Measurements from ENCODE around the gene KRT10.

Gene KRT10

DNA sequence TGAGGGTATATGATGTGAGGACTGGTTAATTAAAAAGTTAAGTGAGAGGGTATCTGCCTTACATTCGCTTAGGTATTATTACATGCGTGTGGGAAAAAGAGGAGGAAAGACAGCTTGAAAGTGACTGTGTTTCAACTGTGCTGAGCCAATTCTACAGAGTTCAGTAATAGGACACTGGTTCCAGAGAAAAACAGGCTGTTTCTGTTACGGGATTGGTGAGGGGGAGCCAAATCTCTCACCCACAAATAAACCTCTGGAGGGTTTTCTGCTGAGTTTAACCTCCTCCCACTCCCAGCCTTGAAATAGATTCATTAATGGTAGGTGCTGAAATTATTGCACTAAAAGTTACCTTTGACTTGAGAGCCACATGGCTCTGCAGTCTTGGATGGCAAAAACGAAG lies 46.5 kb downstream of the KRT10 start:
- H3K4me3 ChIP-seq (ENCODE audit: low read depth, low read length): no peak overlapping the region
- DNase-seq (ENCODE audit: low read depth): no peak

DNA sequence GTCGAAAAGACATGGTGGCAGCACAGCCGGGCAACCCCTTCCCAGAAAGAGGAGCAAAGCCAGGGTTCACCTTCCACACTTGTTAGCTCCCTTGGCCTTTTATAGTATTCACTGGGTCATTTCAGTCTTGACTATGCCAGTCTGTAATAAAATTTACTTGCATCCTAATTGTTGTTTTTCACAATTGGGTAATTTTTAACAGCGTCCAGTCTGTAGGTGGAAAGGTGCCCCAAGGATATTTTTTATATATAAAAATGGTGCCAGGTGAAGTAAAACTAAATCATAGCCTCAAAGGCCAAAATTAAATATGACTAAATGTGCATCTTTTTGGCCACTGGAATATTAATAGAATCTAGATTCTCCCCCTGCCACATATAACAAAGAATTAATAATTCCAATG lies 50.3 kb downstream of the KRT10 start, which contains the start of gene KRT26:
TSS of gene KRT26 (minus strand) at position 101 of the 400 bp plus-strand sequence. CDS start at position 13, 88 bp downstream.
- H3K4me3 ChIP-seq (ENCODE audit: low read depth, low read length): no peak within 1 kb of the TSS
- no peak for DNase-seq (ENCODE audit: low read depth)

Data from skeletal muscle cell (primary cell).